ENCODE measurements around the gene ALPP.
"Not testable (repeated sequence)": the region's sequence is repeated elsewhere in the genome, so short reads cannot be mapped to it uniquely, and the experiment has no call there.

The ALPP gene

DNA sequence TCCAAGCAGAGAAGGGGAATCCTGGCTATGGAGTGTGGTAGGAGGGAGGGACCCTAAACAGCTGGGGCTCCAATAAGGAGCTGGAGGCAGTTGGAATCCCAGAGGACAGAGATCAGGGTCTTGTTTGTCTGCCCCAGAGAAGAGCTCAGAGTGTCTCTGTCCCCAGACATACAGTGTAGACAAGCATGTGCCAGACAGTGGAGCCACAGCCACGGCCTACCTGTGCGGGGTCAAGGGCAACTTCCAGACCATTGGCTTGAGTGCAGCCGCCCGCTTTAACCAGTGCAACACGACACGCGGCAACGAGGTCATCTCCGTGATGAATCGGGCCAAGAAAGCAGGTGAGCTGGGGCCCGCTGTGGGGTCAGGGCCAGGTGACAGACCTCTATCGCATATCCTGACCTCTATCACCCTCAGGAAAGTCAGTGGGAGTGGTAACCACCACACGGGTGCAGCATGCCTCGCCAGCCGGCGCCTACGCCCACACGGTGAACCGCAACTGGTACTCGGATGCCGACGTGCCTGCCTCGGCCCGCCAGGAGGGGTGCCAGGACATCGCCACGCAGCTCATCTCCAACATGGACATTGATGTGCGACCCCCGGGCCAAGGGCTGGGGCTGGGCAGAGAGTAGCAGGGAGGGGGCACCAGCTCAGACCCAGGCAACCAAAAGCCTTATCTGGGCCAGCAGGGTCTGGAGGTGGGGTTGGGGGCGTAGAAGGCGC, 29.0 kb downstream of the ALPP start:
- not testable (repeated sequence) for DNase-seq

DNA sequence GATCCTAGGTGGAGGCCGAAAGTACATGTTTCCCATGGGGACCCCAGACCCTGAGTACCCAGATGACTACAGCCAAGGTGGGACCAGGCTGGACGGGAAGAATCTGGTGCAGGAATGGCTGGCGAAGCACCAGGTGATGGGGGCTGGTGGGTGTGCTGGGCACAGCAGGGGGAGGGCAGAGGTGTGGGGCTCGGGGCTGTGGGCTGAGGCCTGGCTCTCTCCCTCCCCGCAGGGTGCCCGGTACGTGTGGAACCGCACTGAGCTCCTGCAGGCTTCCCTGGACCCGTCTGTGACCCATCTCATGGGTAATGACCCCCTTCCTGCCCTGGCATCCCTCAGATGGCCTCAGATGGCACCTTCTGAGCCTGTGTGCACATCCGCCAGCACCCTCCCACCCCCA, 29.7 kb downstream of the ALPP start:
- not testable (repeated sequence) for DNase-seq

- DNase-seq, result not testable (repeated sequence)
Observed at GRCh38 chr2:232409617-232410016, 31.1 kb downstream of the ALPP start.

GRCh38 chr2:232410238-232410900, 31.8 kb downstream of the ALPP start:
- DNase-seq, result no peak

GRCh38 chr2:232411901-232412629, 33.5 kb downstream of the ALPP start:
- DNase-seq, result no peak

DNA sequence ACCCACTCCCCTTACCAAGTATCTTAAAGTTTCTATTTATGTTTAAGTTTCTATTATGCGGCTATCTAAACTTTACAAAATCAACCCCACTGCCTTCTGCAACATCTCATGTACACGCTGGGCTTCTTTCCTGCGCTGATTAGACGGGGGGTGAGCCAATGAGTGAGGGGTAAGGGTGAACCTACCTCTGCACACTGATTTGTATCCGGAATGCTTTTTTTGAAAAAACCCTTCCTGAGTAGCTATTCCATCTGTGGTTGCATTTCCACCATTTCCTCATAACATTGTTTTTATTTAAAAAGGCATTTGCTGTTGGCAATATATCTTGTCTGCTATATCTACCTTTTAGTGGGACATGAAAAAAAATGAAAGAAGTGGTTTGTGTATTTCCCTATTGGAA, 34.4 kb downstream of the ALPP start:
- no peak for DNase-seq

- DNase-seq, result no peak
Observed at GRCh38 chr2:232415138-232415690, 36.7 kb downstream of the ALPP start.

DNA sequence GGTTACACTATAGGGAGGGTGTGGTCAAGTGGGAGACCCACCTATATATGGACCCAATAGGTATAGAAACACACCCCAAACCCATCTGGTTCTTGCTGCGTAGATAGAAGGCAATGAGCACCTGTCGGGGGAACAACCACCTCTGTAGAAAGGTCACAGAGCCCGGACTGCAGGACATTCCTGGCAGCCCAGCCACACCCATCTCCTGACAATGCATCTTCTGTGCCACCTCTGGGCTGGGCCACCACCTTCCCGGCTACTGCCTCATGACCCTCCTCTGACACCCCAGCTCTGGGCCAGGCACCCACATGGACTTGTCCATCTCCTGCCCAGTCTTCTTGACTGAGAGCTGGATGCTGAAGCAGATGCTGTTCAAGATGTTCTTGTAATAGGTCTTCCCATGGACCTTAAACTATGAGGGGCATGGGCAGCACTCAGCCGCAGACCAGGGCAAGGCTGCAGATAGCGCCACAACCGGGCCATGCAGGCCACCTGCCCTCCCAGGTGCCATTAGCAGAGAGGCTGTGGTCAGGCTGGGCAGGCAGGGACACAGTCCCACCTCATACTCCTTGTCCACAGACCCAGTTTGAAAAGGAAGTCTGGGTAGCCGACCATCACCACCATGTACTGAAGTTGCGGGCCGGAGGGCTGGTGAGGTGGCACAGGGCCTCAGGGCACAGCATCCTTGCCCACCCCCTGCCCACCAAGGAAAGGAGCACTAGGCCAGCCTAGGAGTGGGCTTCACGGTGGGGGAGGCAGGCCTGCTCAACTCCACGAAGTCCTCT, 37.4 kb downstream of the ALPP start:
- no peak for DNase-seq

GRCh38 chr2:232416521-232417470, 38.2 kb downstream of the ALPP start:
- DNase-seq, result no peak

GRCh38 chr2:232417489-232417888, 38.9 kb downstream of the ALPP start:
- DNase-seq, result no peak

GRCh38 chr2:232418056-232418455, 39.5 kb downstream of the ALPP start:
- no peak for DNase-seq

DNA sequence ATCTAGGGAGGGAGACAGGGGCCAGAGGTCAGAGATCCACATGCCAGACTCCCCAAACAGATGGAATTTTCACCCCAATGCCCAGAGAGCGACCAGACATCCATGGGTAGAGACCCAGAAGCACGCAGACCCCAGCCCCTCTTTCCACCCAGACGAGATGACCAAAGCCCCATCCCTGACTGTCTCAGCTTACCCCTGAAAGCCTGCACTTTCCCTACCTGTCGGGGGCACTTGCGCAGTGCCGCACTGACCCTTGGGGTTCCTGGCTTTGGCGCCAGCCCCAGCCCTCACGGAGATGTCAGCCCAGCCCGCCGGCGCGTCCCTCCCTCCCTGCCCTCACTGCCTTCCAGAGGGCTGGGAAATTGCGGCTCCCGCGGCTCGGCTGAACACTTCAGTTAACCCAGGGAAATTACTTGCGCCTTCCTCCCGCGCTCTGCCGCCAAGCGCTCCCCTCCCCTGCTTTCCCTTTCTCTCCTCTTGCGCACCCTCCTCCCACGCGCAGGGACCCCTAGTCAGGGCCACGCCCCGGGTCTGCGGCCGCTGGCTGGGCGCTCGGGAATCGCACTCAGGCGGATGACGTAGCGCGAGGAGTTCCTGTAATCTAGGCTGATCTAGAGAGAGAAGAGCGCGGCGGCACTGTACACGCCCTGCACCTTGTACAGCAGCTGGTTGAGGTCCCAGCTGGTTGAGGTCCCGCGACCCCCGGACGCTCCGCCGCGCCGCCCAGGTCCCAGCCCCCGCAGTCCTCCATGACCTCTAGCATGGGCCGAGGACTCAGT, 40.1 kb downstream of the ALPP start:
- no peak for DNase-seq

DNA sequence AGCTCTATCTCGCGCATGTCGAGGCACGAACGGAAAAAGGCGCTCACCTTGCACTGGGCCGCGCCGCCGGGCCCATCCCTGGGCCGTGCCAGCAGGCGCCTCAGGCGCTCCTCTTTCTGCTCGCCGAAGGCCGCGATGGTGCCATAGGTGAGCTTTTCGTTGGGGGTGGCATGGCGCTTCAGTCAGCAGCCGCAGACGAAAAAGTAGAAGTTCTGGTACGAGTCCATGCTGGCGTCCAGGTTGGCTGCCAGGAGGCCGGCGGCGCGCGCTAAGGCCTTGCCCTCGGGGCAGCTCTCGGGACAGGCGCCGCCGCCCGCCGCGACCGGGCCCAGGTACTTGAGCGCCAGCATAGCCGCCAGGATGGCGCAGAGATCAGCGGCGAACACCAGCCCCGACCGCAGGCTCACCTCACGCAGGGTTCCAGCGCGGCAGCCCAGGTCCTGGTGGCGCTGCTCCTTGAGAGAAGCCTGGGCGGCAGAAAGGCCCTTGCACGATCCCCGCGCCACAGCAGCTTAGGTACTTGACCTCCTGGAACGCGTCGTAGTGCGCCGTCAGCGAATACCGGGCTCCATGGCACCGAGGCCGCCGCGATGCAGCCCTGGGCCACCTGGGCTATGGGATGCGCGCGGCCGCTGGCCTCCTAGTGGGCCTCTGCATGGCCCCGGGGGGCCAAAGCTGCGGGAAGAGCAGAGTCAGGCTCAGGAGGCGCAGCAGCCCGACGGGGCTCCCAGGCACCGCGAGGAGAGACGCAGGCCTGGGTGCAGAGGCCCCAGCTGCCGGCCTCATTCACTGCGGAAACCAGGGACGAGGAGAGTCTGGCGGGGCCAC, 40.9 kb downstream of the ALPP start:
- DNase-seq, result no peak

DNA sequence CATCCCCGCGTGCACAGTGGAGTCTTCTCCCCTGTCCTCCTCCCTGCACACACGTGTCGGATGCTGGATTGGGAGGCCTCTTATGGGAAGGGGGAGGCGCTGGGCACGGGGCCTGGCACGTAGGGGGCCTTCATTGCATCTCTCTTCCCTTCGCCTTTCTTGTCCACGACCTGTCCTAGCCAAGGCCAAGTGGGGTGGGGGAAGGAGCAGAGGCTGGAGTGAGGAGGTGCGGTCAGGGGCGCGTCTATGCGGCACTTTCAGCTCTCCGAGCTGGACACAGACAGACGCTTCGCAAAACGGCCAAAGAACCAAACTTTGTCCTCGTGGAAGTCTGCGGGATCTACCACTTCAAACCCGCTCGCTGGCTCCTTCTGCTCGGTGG, 41.5 kb downstream of the ALPP start:
- DNase-seq, result no peak

DNA sequence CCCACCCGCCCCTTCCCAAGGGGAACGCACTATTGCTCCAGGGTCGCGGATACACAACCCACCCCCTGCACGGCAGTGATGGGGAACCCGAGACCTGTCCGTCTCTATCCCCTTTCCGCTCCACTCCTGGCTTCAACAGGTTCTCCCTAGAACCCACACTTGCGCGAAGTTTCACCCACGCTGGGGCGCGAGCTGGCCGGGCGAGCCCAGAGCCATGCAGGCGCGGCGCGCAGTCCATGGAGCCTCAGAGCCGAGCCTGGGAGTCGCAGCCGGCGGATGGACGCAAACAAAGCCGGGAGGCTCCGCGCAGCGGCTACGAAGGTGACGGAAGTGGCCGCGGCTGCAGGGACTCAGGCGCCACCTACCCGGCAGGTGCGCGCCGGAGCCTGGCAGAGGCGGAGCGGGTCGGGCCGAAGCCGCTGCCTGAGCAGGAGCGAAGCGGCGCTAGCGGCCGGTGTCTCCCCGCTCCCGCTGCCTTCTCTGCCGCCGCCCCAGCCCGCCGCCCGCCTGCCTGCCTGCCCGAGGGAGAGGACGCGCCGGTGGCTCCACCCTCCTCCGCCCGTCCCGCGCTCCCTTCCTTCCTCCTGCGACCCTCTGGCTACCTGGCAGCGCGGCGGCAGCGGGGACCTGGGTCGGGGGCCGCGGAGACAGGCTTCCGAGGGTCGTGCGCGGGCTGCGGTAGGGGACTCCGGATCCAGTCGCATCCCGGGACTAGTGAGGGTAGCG, 42.1 kb downstream of the ALPP start:
- DNase-seq, result no peak

GRCh38 chr2:232421189-232421785, 42.7 kb downstream of the ALPP start:
- no peak for DNase-seq

- no peak for DNase-seq
Observed at GRCh38 chr2:232422051-232422450, 43.5 kb downstream of the ALPP start.

DNA sequence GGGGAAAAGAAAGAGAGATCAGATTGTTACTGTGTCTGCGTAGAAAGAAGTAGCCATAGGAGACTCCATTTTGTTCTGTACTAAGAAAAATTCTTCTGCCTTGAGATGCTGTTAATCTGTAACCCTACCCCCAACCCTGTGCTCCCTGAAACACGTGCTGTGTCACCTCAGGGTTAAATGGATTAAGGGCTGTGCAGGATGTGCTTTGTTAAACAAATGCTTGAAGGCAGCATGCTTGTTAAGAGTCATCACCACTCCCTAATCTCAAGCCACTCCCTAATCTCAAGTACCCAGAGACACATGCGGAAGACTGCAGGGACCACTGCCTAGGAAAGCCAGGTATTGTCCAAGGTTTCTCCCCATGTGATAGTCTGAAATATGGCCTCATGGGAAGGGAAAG, 44.4 kb downstream of the ALPP start:
- DNase-seq, result not testable (repeated sequence)

DNA sequence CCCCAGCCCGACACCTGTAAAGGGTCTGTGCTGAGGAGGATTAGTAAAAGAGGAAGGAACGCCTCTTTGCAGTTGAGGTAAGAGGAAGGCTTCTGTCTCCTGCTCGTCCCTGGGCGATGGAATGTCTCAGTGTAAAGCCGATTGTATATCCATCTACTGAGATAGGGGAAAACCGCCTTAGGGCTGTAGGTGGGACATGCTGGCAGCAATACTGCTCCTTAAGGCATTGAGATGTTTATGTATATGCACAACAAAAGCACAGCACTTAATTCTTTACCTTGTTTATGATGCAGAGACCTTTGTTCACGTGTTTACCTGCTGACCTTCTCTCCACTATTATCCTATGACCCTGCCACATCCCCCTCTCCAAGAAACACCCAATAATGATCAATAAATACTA, 44.9 kb downstream of the ALPP start:
- DNase-seq, result not testable (repeated sequence)
